C4-2B (cell line): ENCODE measurements around the gene AXIN1.

Experiments
- H3K27ac ChIP-seq: fragments of 450-650 bp; 2 replicates; pipeline ENCODE4 v1.5.1; 2017
- CTCF ChIP-seq: fragments of 450-650 bp; conservative IDR thresholded peaks from 2 replicates; pipeline ENCODE4 v1.5.1; 2017; ENCODE audit warnings: mild to moderate bottlenecking
- ZFX ChIP-seq: fragments of 450-650 bp; IDR thresholded peaks from 2 replicates; pipeline ENCODE4 v1.6.1; 2017

The AXIN1 gene

GRCh38 chr16:352547-353403 lies at the start of gene AXIN1:
AXIN1 (minus strand) TSS chr16:352723; CDS start chr16:347025, 5,698 bp downstream.
- TF ChIP-seq ZFX (no peak), CTCF (peak; percentile 83)
- peak within 1 kb of the TSS; percentile 78 for H3K27ac ChIP-seq

- peak; percentile 44; the same call in 1 of the 2 replicates for TF ChIP-seq ZFX
- peak; percentile 74 for TF ChIP-seq CTCF
- peak within 1 kb of the TSS; percentile 94 for H3K27ac ChIP-seq
Measured at GRCh38 chr16:401468-402348, 49.2 kb upstream of the AXIN1 start, which contains the start of gene DECR2. DECR2 (plus strand) TSS chr16:401885; CDS start chr16:401964, 79 bp downstream.

GRCh38 chr16:400061-400591 lies 47.6 kb upstream of the AXIN1 start:
- no peak overlapping the region; the same call in 1 of the 2 replicates for H3K27ac ChIP-seq
- no peak for TF ChIP-seq ZFX
- TF ChIP-seq CTCF, result no peak

GRCh38 chr16:399340-400019 lies 47.0 kb upstream of the AXIN1 start:
- H3K27ac ChIP-seq, result no peak overlapping the region
- no peak for TF ChIP-seq ZFX
- no peak for TF ChIP-seq CTCF

GRCh38 chr16:398561-399339 lies 46.2 kb upstream of the AXIN1 start:
- TF ChIP-seq CTCF, result no peak
- no peak for TF ChIP-seq ZFX
- H3K27ac ChIP-seq, result no peak overlapping the region

GRCh38 chr16:397736-398332 lies 45.3 kb upstream of the AXIN1 start:
- H3K27ac ChIP-seq, result no peak overlapping the region
- TF ChIP-seq CTCF (no peak; the same call in 1 of the 2 replicates), ZFX (no peak)
